SK-N-SH (cell line): ENCODE results near the gene MCTP2. TPM values are rescaled to one million over a fixed set of nuclear protein-coding genes. Genes with fewer than 3 reads are reported as not detected.

Experiments used
- CTCF ChIA-PET: fragments of 300-600, 350-600 bp; formaldehyde crosslinking; extraction: SDS; loops from one replicate; lab custom pipeline; 2021; lab: Yijun Ruan, JAX
- POLR2A ChIA-PET: fragments of 350-600 bp; sonication (Branson Sonifier 250); formaldehyde crosslinking; extraction: SDS; loops from one replicate; lab custom pipeline; 2020; ENCODE audit warnings: antibody characterized with exemption, inconsistent platforms; lab: Yijun Ruan, JAX
- DNase-seq: peaks from one replicate; pipeline ENCODE4 v3.0.0; 2012
- H2AFZ ChIP-seq: fragments of 200-600 bp; sonication (generic); 2 replicates; pipeline ENCODE4 v1.8.1; 2016; ENCODE audit warnings: antibody characterized with exemption, mild to moderate bottlenecking, low read depth
- H3F3A ChIP-seq: fragments of 200-600 bp; sonication (generic); replicated peaks from 2 replicates; pipeline ENCODE3; 2016; ENCODE audit warnings: antibody characterized with exemption, mild to moderate bottlenecking; ENCODE audit not compliant: insufficient read depth
- H3K27ac ChIP-seq, 2 experiments: fragments of 200-500 bp in 1 of 2; fragments of 200-600 bp in 1 of 2; sonication (Bioruptor generic) in 1 of 2; sonication (generic), shearing (Covaris generic) in 1 of 2; 2 replicates each; pipeline versions ENCODE4 v1.5.1 to v1.6.1; 2014 to 2016; ENCODE audit warnings: low read depth in 2 of 2, inconsistent platforms in 1 of 2, low read length in 1 of 2, mild to moderate bottlenecking in 1 of 2, mixed read lengths in 1 of 2
- H3K27me3 ChIP-seq: fragments of 200-600 bp; sonication (generic), shearing (Covaris generic); 2 replicates; pipeline ENCODE4 v1.6.1; 2016; ENCODE audit warnings: mixed run types; ENCODE audit not compliant: insufficient read depth
- H3K36me3 ChIP-seq, 2 experiments: fragments of 200-500 bp in 1 of 2; fragments of 200-600 bp in 1 of 2; sonication (Bioruptor generic) in 1 of 2; sonication (generic) in 1 of 2; replicated peaks in 1 of 2; 2 replicates each; pipeline versions ENCODE3 to v1.5.1; 2014 to 2016; ENCODE audit warnings: low read length in 1 of 2, mild to moderate bottlenecking in 1 of 2; ENCODE audit not compliant: insufficient read depth in 2 of 2, control insufficient read depth in 1 of 2
- H3K4me1 ChIP-seq, 2 experiments: fragments of 200-500 bp in 1 of 2; fragments of 200-600 bp in 1 of 2; sonication (Bioruptor generic) in 1 of 2; sonication (generic), shearing (Covaris generic) in 1 of 2; 2 replicates each; pipeline versions ENCODE4 v1.5.1 to v1.6.1; 2014 to 2016; ENCODE audit warnings: low read depth in 1 of 2, low read length in 1 of 2, mixed run types in 1 of 2; ENCODE audit not compliant: insufficient read depth in 2 of 2, control insufficient read depth in 1 of 2
- H3K4me2 ChIP-seq: fragments of 200-600 bp; sonication (generic), shearing (Covaris generic); 2 replicates; pipeline ENCODE4 v1.6.1; 2017; ENCODE audit warnings: mixed run types
- H3K4me3 ChIP-seq, 2 experiments: fragments of 200-500 bp in 1 of 2; fragments of 200-600 bp in 1 of 2; sonication (Bioruptor generic) in 1 of 2; sonication (generic), shearing (Covaris generic) in 1 of 2; 2 replicates each; pipeline versions ENCODE4 v1.5.1 to v1.8.1; 2014 to 2016; ENCODE audit warnings: low read depth in 2 of 2, inconsistent platforms in 1 of 2, low read length in 1 of 2, mild to moderate bottlenecking in 1 of 2, mixed read lengths in 1 of 2, moderate library complexity in 1 of 2
- H3K79me2 ChIP-seq: fragments of 200-600 bp; sonication (generic); 2 replicates; pipeline ENCODE4 v1.8.1; 2017; ENCODE audit warnings: mild to moderate bottlenecking; ENCODE audit not compliant: insufficient read depth
- H3K9ac ChIP-seq: fragments of 200-600 bp; sonication (generic); 2 replicates; pipeline ENCODE4 v1.6.1; 2017; ENCODE audit warnings: mixed run types
- H3K9me2 ChIP-seq: fragments of 200-600 bp; sonication (generic); 2 replicates; pipeline ENCODE4 v1.6.1; 2017; ENCODE audit warnings: mixed run types
- H3K9me3 ChIP-seq: fragments of 200-600 bp; sonication (generic); 2 replicates; pipeline ENCODE4 v1.6.1; 2017; ENCODE audit warnings: mixed run types, mild to moderate bottlenecking, moderate library complexity
- H4K20me1 ChIP-seq: fragments of 200-600 bp; sonication (generic); 2 replicates; pipeline ENCODE4 v1.6.1; 2017; ENCODE audit warnings: mild to moderate bottlenecking, mixed run types; ENCODE audit not compliant: insufficient read depth
- ELF1 ChIP-seq: IDR thresholded peaks from 2 replicates; pipeline ENCODE4 v1.4.0; 2012
- EP300 ChIP-seq, 2 experiments: IDR thresholded peaks; 2 replicates each; pipeline versions ENCODE4 v1.4.0 to v1.6.1; 2012; ENCODE audit warnings: borderline replicate concordance in 1 of 2, low read depth in 1 of 2, low read length in 1 of 2
- FOSL2 ChIP-seq: IDR thresholded peaks from 2 replicates; pipeline ENCODE4 v1.4.0; 2012; ENCODE audit warnings: low read depth, mild to moderate bottlenecking, moderate library complexity, borderline replicate concordance
- FOXJ3 ChIP-seq: sonication (generic); formaldehyde crosslinking; IDR thresholded peaks from 2 replicates; pipeline ENCODE4 v1.5.1; 2020; ENCODE audit warnings: mild to moderate bottlenecking, missing genetic modification reagents
- GATA2 ChIP-seq: sonication (generic); formaldehyde crosslinking; IDR thresholded peaks from 2 replicates; pipeline ENCODE4 v1.5.0; 2020; ENCODE audit warnings: mild to moderate bottlenecking, missing genetic modification reagents
- MXI1 ChIP-seq: IDR thresholded peaks from 2 replicates; pipeline ENCODE4 v1.6.1; 2012; ENCODE audit warnings: mild to moderate bottlenecking, low read depth, low read length, improper control_type of control experiment
- REST ChIP-seq: IDR thresholded peaks from 2 replicates; pipeline ENCODE4 v1.6.1; 2012; ENCODE audit warnings: mild to moderate bottlenecking, low read depth, low read length, moderate library complexity
- RFX5 ChIP-seq: IDR thresholded peaks from 2 replicates; pipeline ENCODE4 v1.6.1; 2012; ENCODE audit warnings: mild to moderate bottlenecking, improper control_type of control experiment, low read length
- RXRA ChIP-seq: IDR thresholded peaks from 2 replicates; pipeline ENCODE4 v1.4.0; 2012; ENCODE audit warnings: low read depth, mild to moderate bottlenecking, borderline replicate concordance
- SIN3A ChIP-seq: IDR thresholded peaks from 2 replicates; pipeline ENCODE4 v1.6.1; 2012; ENCODE audit warnings: low read depth, mild to moderate bottlenecking, low read length, moderate library complexity, borderline replicate concordance
- TAF1 ChIP-seq: IDR thresholded peaks from 2 replicates; pipeline ENCODE4 v1.6.1; 2012; ENCODE audit warnings: low read depth, mild to moderate bottlenecking, low read length, moderate library complexity, borderline replicate concordance
- TEAD4 ChIP-seq: IDR thresholded peaks from 2 replicates; pipeline ENCODE4 v1.4.0; 2012; ENCODE audit warnings: mild to moderate bottlenecking, borderline replicate concordance; ENCODE audit not compliant: insufficient read depth
- USF1 ChIP-seq: IDR thresholded peaks from 2 replicates; pipeline ENCODE4 v1.4.0; 2012; ENCODE audit warnings: low read depth, borderline replicate concordance
- WGBS: methylation state at CpG from one replicate; pipeline ENCODE4 v1.1.6; 2017; ENCODE audit warnings: low lambda C conversion rate; 5-methylcytosine and 5-hydroxymethylcytosine counted together
- polyA plus RNA-seq, 3 experiments: library from polyadenylated mRNA; depleted of rRNA; stranded (reverse); fragments of >200 nt; gene quantifications; 2 replicates each; pipeline ENCODE4 v1.2.3, GENCODE V29; 2012
- TF ChIP-seq, protein P1 (sequence below): IDR thresholded peaks from 2 replicates; pipeline ENCODE4 v1.4.0; 2012; ENCODE audit warnings: low read depth
- TF ChIP-seq, protein P2 (sequence below): fragments of 150-350 bp; IDR thresholded peaks from 2 replicates; pipeline ENCODE4 v1.6.1; 2017; ENCODE audit warnings: antibody characterized with exemption, low read length, low read depth, borderline replicate concordance

Gene MCTP2
- polyA plus RNA-seq, 1 of the 3 experiments (the other 2 are of a cell fraction), result 0.26 TPM

- TF ChIP-seq FOXJ3, result no peak
- no peak for TF ChIP-seq EP300 (IDR thresholded peaks at IDR 0.05; ENCODE audit: borderline replicate concordance in 1 of 2, low read depth in 1 of 2, low read length in 1 of 2)
- TF ChIP-seq, protein P1, sequence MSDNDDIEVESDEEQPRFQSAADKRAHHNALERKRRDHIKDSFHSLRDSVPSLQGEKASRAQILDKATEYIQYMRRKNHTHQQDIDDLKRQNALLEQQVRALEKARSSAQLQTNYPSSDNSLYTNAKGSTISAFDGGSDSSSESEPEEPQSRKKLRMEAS, result no peak
- no peak for TF ChIP-seq RFX5
- no peak for TF ChIP-seq TEAD4
Observed at GRCh38 chr15:94324117-94324826, 92.9 kb downstream of the MCTP2 start (continued).

DNA sequence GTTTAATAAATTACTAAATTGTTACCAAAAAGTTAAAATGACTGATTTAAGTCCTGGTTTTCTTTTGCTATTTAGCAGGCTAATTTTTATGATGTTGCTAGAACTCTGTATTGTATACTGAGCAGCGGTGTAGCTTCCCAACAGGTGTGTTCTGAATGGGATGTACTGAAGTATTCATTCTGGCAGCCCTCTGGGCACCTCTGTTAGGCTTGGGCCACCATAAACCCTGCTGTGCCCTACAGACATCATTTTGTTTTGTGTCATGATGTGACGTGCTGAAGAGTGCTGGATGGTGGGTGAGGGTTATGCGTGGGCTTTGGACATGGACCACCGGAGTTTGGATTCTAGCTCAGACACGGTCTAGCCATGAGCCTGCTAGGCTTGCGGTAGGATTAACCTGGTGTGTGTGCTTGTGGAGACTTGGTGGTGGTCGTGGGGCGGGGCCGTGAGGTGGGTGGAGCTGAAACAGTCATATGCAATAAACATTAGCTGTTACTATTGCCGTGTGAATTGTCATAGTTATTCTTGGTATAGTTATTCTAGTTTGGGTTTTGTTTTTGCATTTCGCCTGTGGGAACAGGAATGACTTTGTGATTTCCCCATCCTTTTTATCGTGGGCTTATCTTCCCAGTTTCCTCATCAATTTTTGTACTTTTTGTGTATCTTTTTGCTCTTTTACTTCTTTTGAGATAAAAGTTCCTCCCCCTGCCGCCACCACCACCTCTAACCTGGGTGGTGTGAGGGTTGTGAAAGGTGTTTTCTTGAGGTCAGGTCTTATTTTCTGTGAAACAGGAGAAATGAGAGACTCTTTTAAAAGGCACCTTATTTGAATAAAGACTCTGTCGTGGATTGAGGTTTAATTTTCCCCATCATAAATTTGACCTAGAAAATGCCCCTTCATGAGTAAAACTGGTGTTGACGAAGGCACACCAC is 93.7 kb downstream of the MCTP2 start:
- no peaks in the 10 kb centered on the region for H4K20me1 ChIP-seq
- H3K9me3 ChIP-seq, result no peaks in the 10 kb centered on the region
- no peak overlapping the region for H3K27ac ChIP-seq
- no peaks in the 10 kb centered on the region for H3K27me3 ChIP-seq
- peaks cover 0 to 3% of the 10 kb centered on the region in 2 experiments; a peak in 2 of 4 replicates for H3K4me1 ChIP-seq
- no peak for TF ChIP-seq MXI1
- no peak for TF ChIP-seq TAF1
- TF ChIP-seq USF1, result no peak
- TF ChIP-seq RXRA, result no peak
- no peak for TF ChIP-seq SIN3A
- no peak for TF ChIP-seq ELF1
- TF ChIP-seq FOSL2, result no peak
- TF ChIP-seq GATA2 (CRISPR knock-in tag), result no peak
- TF ChIP-seq, protein P2, sequence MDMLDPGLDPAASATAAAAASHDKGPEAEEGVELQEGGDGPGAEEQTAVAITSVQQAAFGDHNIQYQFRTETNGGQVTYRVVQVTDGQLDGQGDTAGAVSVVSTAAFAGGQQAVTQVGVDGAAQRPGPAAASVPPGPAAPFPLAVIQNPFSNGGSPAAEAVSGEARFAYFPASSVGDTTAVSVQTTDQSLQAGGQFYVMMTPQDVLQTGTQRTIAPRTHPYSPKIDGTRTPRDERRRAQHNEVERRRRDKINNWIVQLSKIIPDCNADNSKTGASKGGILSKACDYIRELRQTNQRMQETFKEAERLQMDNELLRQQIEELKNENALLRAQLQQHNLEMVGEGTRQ, result no peak
- no peak for TF ChIP-seq REST
- no peak for TF ChIP-seq EP300 (IDR thresholded peaks at IDR 0.05; ENCODE audit: borderline replicate concordance in 1 of 2, low read depth in 1 of 2, low read length in 1 of 2)
- H3F3A ChIP-seq, result no peaks in the 10 kb centered on the region
- no peak overlapping the region for H3K9ac ChIP-seq
- DNase-seq, result no peak
- H3K36me3 ChIP-seq, result no peaks in the 10 kb centered on the region
- H3K79me2 ChIP-seq, result no peaks in the 10 kb centered on the region
- H2AFZ ChIP-seq, result no peak overlapping the region
- H3K4me2 ChIP-seq, result no peak overlapping the region
- ChIA-PET POLR2A (no interaction called here), CTCF (interaction anchor here (0.6 to 9.2 kb wide), 51 partner anchors 9 to 1295 kb away, joined by 3 to 364 read pairs (median 5); partner anchors contain the start of gene MCTP2)
- no peak overlapping the region for H3K4me3 ChIP-seq
- H3K9me2 ChIP-seq, result no peaks in the 10 kb centered on the region
- 66% methylated on average over 15 of the region's 15 CpGs for WGBS
